ENCODE measurements around the gene ARMC5. TPM values are rescaled to one million over a fixed set of nuclear protein-coding genes. Genes with fewer than 3 reads are reported as not detected.
A peak's percentile ranks its signal among the peaks of the same experiment; 100 is the strongest.

ARMC5 gene
- total RNA-seq, 6 experiments from 2014 or later, result 7.6 to 11.8 (median 9.3) TPM

GRCh38 chr16:31461921-31462804 is 2.9 kb downstream of the ARMC5 start:
- no peaks in the 10 kb centered on the region; the same call in none of the 2 replicates for H3K27me3 Mint-ChIP-seq (ENCODE audit: insufficient read depth)
- peaks cover 9% of the 10 kb centered on the region for H3K36me3 Mint-ChIP-seq (ENCODE audit: low read depth)
- DNase-seq, result no peak
- H3K27ac Mint-ChIP-seq, result peak overlapping the region; percentile 11; the same call in 1 of the 2 replicates
- H3K4me1 Mint-ChIP-seq (ENCODE audit: low read depth), result peaks cover 20% of the 10 kb centered on the region
- no peaks in the 10 kb centered on the region for H3K9me3 Mint-ChIP-seq
- no peak for TF ChIP-seq CTCF (IDR thresholded peaks at IDR 0.05)
- no peak overlapping the region for H3K4me3 Mint-ChIP-seq

GRCh38 chr16:31464348-31464769 is 5.1 kb downstream of the ARMC5 start:
- Mint-ChIP-seq H3K4me1 (ENCODE audit: low read depth) (peaks cover 14% of the 10 kb centered on the region), H3K9me3 (no peaks in the 10 kb centered on the region), H3K27ac (no peak overlapping the region), H3K36me3 (ENCODE audit: low read depth) (peaks cover 9% of the 10 kb centered on the region; the same call in 1 of the 2 replicates), H3K27me3 (ENCODE audit: insufficient read depth) (no peaks in the 10 kb centered on the region; the same call in none of the 2 replicates), H3K4me3 (no peak overlapping the region)
- TF ChIP-seq CTCF (IDR thresholded peaks at IDR 0.05), result no peak
- DNase-seq, result no peak

GRCh38 chr16:31464781-31465260 is 5.5 kb downstream of the ARMC5 start:
- no peaks in the 10 kb centered on the region for H3K9me3 Mint-ChIP-seq
- H3K4me3 Mint-ChIP-seq, result no peak overlapping the region
- TF ChIP-seq CTCF (IDR thresholded peaks at IDR 0.05), result no peak
- peaks cover 9% of the 10 kb centered on the region; the same call in 1 of the 2 replicates for H3K36me3 Mint-ChIP-seq (ENCODE audit: low read depth)
- peaks cover 14% of the 10 kb centered on the region for H3K4me1 Mint-ChIP-seq (ENCODE audit: low read depth)
- DNase-seq, result no peak
- H3K27ac Mint-ChIP-seq, result no peak overlapping the region
- no peaks in the 10 kb centered on the region; the same call in none of the 2 replicates for H3K27me3 Mint-ChIP-seq (ENCODE audit: insufficient read depth)

GRCh38 chr16:31465788-31466370 is 6.6 kb downstream of the ARMC5 start:
- peaks cover 11% of the 10 kb centered on the region for H3K4me1 Mint-ChIP-seq (ENCODE audit: low read depth)
- no peak overlapping the region for H3K4me3 Mint-ChIP-seq
- H3K9me3 Mint-ChIP-seq, result no peaks in the 10 kb centered on the region
- H3K27me3 Mint-ChIP-seq (ENCODE audit: insufficient read depth), result no peaks in the 10 kb centered on the region; the same call in none of the 2 replicates
- peaks cover 9% of the 10 kb centered on the region; the same call in 1 of the 2 replicates for H3K36me3 Mint-ChIP-seq (ENCODE audit: low read depth)
- no peak for DNase-seq
- TF ChIP-seq CTCF (IDR thresholded peaks at IDR 0.05), result no peak
- no peak overlapping the region for H3K27ac Mint-ChIP-seq

GRCh38 chr16:31466381-31466841 is 7.1 kb downstream of the ARMC5 start:
- DNase-seq, result no peak
- H3K36me3 Mint-ChIP-seq (ENCODE audit: low read depth), result peaks cover 13% of the 10 kb centered on the region; the same call in 1 of the 2 replicates
- no peak for TF ChIP-seq CTCF (IDR thresholded peaks at IDR 0.05)
- peaks cover 3% of the 10 kb centered on the region for H3K27me3 Mint-ChIP-seq (ENCODE audit: insufficient read depth)
- H3K27ac Mint-ChIP-seq, result no peak overlapping the region
- no peaks in the 10 kb centered on the region for H3K9me3 Mint-ChIP-seq
- no peak overlapping the region for H3K4me3 Mint-ChIP-seq
- H3K4me1 Mint-ChIP-seq (ENCODE audit: low read depth), result peaks cover 11% of the 10 kb centered on the region
